ENCODE measurements around the gene VPS13C.

VPS13C gene, protein sequence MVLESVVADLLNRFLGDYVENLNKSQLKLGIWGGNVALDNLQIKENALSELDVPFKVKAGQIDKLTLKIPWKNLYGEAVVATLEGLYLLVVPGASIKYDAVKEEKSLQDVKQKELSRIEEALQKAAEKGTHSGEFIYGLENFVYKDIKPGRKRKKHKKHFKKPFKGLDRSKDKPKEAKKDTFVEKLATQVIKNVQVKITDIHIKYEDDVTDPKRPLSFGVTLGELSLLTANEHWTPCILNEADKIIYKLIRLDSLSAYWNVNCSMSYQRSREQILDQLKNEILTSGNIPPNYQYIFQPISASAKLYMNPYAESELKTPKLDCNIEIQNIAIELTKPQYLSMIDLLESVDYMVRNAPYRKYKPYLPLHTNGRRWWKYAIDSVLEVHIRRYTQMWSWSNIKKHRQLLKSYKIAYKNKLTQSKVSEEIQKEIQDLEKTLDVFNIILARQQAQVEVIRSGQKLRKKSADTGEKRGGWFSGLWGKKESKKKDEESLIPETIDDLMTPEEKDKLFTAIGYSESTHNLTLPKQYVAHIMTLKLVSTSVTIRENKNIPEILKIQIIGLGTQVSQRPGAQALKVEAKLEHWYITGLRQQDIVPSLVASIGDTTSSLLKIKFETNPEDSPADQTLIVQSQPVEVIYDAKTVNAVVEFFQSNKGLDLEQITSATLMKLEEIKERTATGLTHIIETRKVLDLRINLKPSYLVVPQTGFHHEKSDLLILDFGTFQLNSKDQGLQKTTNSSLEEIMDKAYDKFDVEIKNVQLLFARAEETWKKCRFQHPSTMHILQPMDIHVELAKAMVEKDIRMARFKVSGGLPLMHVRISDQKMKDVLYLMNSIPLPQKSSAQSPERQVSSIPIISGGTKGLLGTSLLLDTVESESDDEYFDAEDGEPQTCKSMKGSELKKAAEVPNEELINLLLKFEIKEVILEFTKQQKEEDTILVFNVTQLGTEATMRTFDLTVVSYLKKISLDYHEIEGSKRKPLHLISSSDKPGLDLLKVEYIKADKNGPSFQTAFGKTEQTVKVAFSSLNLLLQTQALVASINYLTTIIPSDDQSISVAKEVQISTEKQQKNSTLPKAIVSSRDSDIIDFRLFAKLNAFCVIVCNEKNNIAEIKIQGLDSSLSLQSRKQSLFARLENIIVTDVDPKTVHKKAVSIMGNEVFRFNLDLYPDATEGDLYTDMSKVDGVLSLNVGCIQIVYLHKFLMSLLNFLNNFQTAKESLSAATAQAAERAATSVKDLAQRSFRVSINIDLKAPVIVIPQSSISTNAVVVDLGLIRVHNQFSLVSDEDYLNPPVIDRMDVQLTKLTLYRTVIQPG (N-terminal part only)

DNA sequence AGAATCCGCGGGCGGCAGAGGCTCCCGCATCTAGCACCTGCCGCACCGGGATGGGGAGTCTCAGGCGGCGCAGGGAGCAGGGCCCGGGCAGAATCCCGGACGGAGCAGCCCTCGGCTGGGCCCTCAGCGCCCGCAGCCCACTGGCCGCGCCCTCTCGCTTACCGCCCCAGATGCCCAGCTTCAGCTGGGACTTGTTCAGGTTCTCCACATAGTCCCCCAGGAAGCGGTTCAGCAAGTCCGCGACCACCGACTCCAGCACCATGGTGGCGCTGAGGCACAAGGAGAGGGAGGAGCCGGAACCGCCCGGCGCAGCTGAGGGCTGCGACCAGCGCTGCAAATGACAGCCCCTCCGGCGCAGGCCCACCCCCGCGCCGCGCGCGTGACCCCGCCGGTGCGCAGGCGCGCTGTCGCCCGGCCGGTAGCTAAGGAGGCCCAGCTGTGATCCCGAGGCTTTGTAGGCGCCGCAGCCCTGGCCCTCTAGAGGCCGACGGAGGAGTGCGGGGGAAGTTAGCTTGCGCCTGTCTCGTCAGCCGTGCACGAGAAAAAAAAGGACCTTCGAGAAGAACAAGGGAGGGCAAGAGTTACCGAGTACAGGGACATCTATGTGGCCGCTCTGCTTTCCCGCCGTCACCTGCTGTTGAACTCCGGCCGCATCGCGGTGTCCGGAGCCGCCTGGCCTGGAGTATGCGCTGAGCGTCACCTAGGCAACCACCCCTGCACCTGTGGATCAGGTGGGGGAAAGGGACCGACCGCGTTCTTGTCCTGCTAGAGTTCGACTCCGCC, at the start of gene VPS13C:
VPS13C (minus strand) TSS at position 335 of the 783 bp plus-strand sequence; CDS start at position 262, 73 bp downstream.
- peak; percentile 70 to 84 for DNase-seq (ENCODE audit: low read depth in 2 of 2, low spot score in 1 of 2)

DNA sequence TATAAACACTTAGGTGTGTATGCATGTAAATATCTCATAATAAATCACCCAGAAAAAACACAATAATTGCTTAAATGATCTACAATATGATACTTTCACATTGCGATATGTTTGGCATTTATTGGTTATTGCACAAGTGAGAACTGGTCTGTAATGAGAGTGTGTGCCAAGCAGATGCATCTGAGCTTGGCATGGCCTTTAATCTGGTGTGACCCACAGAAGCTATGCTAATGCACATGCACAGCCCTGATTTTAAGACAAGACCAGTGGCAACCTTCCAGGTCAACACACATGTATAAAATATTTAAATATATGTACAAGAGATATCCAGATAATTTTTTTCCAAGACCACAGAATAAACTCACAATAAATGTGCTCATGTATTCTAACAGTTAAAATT, 49.2 kb upstream of the VPS13C start:
- DNase-seq (ENCODE audit: low read depth in 2 of 2, low spot score in 1 of 2), result no peak

DNA sequence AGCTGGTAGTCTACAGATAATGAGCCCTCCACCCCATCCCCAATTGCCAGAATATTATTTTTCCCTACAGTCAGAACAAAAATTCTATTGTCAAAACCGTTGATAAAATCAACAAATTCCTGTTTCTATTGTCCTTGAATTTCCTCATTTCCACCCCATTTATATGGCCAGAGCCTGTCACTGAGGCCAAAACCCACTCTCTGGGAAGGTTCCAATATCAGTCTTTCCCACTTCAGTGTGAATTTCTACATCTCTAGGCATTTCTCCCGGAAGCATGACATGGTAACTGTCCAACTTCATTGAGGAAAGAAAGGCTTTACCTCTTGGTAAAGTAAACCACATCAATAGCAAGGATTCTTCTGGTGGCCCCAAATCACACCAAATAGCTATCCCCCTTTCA, 48.2 kb upstream of the VPS13C start:
- no peak for DNase-seq (ENCODE audit: low read depth in 2 of 2, low spot score in 1 of 2)

DNA sequence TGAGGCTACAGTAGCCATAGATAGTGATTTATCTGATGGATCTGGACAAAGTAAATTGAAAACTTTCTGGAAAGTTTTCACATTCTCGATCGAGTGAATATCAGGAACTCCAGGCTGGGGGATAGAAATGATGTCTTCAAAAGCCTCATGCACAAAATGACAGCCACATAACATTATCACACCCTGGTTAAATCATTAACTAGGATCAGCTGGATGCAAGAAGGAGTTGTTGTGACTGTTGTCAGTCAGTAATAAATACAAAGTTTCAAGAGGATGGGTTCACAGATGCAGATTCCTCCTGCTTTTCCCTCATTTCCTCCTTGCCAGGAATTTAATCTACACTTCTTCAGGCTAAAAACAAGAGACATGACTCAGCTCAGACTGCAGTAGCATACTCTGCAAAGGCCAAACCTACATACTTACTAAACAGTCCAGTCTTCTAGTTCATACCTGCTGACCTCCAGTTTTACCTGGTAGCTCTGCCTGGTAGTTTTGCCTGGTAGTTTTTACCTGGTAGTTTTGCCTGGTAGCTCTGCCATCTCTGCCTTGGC, 47.4 kb upstream of the VPS13C start:
- DNase-seq (ENCODE audit: low read depth in 2 of 2, low spot score in 1 of 2), result no peak

DNA sequence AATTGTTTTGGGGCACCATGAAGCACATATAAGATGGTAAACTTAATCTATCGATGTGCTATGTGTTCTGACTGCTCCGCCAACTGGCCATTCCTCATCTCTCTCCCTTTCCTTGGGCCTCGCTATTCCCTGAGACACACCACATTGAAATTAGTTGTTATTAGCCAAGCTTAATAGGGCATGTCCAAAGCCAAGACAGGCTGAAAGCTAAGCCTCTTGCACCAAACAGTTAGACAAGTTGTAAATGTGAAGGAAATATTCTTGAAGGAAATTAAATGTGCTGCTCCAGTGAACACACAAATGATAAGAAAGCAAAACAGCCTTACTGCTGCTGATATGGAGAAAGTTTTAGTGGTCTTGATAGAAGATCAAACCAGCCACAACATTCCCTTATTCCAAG, 45.8 kb upstream of the VPS13C start:
- no peak for DNase-seq (ENCODE audit: low read depth in 2 of 2, low spot score in 1 of 2)

DNA sequence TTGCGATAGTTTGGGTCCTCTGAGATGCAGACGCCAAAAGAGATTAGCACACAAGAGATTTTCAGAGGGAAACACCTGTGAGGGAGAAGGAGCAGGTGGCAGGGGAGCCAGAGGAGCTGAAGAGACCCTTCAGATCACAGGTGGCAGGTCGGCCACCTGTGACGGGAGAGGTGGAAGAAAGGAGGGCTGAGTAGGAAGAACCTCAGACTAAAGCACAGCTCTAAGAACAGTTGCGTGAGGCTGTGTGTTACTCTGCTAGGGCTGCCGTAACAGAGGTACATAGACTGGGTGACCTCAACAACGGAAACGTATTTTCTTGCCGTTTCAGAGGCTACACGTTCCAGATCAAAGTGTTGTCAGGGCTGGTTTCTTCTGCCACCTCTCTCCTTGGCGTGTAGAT, 45.0 kb upstream of the VPS13C start:
- no peak for DNase-seq (ENCODE audit: low read depth in 2 of 2, low spot score in 1 of 2)

DNA sequence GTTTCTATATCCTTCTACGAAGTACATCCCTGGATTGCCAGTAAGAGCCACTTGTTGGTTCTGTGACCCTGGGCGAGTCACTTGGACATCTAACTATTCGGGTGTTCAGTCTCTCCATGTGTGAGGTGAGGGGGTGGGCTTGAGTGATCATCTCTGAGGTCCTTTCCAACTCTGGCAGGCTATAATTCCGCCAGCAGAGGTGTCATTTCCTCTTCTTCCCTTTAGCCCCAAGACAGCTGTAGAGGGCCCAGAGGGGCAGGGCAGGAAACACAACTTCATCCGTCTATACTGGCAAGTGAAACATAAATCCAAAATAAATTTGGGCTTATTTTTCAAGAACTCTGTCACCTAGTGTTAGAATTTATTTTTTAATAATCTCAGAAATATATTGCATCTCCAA, 44.6 kb upstream of the VPS13C start:
- DNase-seq (ENCODE audit: low read depth in 2 of 2, low spot score in 1 of 2), result no peak

DNA sequence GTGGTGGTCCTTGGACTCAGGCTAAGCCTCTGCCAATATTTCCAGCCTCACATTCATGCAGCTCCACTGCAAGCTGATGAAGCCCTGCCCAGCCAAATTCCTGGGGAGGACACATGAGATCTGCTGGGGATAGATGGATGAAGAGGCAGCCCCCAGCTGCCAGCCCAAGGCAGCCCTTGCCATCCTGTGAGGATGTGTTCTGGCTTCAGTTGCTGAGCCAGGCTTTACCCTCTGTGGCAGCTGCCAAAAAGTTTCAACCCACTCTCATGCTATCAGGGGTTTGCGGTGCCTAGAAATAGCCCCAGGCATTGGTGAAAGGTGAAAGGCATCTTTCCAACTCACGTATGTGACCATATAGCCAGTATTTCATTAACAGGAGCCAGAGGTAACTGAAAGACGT, 44.2 kb upstream of the VPS13C start:
- DNase-seq (ENCODE audit: low read depth in 2 of 2, low spot score in 1 of 2), result no peak

DNA sequence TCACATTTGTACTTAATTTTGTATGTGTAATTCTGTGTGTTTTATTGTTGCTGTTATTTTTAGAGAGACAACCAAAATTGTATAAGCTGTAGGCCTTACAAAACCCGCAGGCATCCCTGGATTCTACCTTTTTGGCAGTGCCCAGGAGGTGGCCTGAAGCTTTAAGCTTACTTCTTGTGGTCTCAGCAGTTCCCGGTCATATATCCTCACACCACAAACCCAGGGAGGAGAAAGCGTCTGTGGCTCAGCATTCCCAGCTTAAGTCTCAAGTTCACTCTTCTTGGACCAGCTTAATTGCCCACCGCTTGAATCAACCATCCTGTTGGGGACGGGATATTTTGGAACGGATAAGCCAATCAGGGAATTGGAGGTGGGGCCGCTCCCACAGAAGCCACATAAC, 43.2 kb upstream of the VPS13C start:
- no peak for DNase-seq (ENCODE audit: low read depth in 2 of 2, low spot score in 1 of 2)

DNA sequence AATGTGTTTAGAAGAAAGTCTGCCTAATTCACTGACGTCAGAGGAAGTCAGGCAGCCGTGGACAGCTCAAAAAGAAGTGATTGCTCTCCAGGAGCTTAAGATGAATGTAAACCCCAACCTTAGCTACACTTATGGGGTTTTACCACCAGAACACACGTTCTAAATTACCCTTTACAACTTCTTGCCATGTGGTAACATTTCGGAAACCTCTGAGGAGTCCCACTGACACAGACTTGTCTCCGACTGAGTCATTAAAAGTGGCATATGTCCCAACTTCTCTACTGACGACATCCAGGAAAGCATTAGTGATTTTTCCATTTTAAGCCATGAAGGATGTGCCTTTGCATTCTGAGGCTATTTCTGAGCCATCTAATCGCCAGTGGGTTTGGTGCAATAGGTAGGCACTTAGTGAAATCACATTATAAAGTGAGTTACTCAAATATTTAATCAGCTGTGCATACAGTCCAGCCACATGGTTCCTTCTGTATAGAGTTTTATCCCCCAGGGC, 38.9 kb upstream of the VPS13C start:
- DNase-seq (ENCODE audit: low read depth in 2 of 2, low spot score in 1 of 2), result no peak

DNA sequence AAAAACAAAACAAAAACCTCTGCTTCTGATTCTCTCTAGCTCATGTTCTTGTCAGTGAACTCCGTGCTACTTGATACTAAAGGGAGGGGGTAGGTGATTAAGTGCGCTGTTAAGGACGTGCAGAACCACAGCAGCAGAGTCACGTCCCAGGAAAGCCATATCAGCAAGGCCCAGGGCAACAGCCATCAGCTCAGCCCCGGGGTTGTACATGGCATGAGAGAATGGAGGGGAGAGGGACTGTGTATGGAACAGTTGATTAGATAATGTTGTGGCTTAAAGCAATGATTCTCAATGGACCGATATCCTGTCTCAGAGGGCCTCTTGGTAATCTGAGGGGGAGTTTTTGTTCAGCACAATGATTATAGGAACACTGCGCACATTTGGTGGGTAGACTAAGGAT, 34.1 kb upstream of the VPS13C start:
- DNase-seq (ENCODE audit: low read depth in 2 of 2, low spot score in 1 of 2), result no peak

DNA sequence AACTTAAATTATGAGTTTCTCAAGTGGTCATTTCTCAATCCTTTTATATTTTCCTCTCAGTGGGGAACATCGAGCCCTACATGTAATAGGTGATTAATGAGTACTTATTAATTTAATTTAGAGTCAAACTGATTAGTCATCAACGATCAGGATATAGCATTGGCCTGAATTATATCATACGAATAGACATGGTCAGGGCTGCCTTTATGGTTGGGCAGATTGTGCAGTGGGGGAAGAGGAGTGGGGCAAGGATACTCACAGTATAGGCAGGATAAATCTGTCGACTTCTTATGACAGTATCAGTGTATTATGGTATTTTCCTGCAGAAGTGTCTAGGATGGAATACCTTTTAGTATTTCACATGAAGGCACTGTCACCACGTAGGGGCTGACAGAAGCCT, 33.6 kb upstream of the VPS13C start:
- DNase-seq (ENCODE audit: low read depth in 2 of 2, low spot score in 1 of 2), result no peak

DNA sequence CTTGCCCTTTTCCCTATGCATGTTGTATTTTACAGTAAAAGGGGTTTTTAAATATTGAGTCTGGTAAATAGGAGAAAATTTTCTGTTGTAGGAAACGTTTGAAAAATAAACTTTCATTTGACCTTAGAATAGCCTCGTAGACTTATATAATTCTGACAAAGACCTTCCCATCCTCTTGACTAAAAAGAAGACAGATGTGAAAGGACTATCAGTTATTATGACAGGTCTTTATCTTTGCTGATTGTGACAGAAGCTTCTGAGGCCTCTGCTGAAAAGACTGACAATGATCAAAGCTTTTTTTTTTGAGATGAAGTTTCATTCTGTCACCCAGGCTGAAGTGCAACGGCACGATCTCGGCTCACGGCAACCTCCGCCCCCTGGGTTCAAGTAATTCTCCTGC, 30.7 kb upstream of the VPS13C start:
- no peak for DNase-seq (ENCODE audit: low read depth in 2 of 2, low spot score in 1 of 2)

DNA sequence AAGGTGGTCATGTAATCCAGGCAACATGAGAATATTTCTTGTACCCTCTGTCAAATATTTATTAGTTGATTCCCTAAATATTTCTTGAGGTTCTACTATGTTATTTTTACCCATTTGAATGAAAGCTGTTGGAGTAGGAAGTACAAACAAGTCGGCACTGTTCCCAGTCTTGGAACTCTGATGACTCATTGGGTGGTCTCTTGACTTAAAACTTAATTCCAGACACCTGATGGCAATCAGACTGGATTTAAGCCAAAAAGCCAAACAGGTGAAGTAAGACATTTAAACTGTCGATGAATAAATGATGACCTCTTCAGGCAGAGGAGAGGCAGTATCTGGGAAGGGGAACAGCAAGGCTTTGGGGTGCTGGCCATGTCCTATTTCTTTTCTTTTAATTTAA, 29.4 kb upstream of the VPS13C start:
- no peak for DNase-seq (ENCODE audit: low read depth in 2 of 2, low spot score in 1 of 2)

DNA sequence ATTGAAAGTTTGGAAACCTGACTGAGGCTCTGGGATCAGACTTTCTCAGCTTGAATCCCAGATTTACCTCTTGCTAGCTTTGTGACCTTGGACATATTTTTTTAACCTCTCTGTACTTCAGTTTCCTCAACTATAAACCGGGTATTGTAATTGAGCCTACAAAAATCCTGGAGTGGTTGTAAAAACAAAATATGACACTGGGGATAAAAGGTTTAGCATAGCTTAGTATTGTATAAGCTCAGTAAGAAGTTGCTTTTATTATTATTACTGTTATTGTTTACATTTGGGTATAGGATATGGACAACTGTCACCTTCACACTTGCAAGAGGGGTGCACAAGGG, 28.1 kb upstream of the VPS13C start:
- DNase-seq (ENCODE audit: low read depth in 2 of 2, low spot score in 1 of 2), result no peak

DNA sequence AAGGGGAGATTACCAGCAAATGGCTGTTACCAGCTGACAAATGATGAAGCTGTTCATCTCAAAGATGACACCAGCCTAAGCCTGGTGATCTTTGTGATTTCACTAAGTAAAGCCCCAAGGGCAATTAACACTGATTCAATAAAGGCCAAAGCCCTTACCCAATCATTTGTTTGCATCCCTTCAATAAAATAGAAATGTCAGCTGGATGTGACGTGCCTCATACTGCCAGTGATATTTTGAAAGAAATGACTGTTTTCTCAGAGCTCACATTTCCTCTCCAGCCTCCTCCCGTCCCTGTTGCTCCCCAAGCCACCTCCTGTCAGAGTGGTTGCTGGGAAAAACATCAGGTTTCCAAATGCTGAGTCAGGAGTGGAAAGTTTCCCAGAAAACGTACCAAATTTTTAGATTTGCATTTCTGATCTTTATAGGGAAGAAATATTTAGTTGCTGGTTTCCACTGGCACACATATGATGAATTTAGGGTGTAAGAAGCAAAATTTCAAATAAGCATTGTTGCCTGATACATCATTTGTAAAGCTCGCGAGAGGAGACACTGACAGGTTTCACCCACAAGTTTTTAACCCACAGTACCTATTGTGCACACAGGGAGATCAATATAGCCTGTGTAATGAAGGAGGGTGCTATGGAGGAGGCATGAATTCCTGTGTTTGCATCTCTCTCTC, 27.6 kb upstream of the VPS13C start:
- no peak for DNase-seq (ENCODE audit: low read depth in 2 of 2, low spot score in 1 of 2)

DNA sequence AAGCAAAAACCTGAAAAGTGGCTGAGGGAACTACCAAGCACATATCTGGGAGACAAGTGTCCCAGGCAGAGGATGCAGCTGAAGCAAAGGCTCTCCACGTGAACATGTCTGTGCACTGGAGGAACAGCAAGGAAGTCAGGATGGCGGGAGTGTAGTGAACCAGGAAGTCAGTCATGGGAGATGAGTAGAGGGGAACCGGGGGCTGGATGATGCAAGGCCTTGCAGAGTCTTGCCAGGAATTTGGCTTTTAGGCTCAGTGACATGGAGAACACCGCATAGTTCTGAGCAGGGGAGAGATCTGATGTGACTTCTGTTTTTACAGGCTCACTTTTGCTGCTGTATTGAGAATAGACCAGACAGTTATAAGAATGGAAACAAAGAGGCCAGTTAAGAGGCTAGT, 25.5 kb upstream of the VPS13C start:
- no peak for DNase-seq (ENCODE audit: low read depth in 2 of 2, low spot score in 1 of 2)

DNA sequence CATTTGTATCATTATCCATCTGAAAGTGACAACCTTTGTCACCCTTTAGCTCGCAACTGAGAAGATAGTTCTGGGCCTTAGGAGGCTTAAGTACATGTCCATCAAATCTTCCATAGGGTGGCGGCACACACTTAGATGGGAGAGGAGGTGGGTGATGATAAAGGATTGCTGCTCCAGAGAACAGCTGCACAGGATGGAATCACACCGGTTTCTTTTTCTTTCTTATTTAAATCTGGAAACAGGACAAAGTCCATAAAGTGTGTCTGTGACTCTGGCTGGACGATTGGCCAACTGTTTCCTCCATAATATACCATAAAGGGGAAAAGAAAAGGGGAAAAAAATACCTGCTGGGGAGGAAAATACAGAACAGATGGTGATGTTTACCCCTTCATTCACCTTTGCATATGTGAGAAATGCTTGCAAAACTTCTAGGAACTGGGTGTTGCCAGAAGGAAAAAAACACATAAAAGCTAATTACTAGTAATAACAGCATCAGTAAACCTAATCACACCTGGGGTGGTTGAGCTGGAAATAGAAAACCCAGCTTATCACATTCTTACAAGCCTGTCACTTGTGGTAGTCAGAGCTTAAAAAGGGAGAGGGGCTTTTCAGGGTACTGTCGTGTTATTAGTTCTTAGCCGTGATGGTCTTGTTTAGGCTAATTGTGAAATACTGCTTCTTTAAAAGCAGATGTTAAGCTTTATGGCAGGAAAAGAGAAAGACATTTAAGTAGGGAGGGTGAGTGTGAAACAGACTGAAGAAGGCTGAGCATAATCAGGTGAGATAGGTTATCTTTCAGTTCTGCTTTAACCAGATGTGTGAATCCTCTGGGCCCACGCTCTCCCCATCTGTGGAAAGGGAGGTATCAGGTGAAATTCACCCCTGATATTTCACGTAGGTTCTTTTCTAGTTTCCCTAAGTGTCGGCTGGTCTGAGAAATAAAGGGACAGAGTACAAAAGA, 23.2 kb upstream of the VPS13C start:
- DNase-seq (ENCODE audit: low read depth in 2 of 2, low spot score in 1 of 2), result no peak

DNA sequence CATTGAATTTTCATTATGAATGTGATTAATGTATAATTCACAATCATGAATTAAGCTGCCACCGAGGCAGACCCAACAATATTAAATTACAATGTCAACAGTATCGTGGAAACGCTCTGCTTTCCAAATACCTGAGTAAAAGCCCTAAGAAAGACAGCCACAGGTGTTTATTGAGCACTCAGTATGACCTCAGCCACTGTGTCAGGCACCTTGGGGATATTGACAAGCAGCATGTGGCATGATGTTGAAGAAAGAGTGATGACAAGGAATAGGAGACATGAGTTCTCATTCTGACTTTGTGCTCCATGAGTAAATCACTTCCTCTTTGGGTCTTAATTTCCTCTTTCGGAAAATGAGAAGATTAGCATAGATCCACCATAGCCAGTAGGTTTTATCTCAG, 19.3 kb upstream of the VPS13C start:
- no peak for DNase-seq (ENCODE audit: low read depth in 2 of 2, low spot score in 1 of 2)

All from stimulated activated CD8-positive, alpha-beta memory T cell treated with anti-CD3 and anti-CD28 coated beads, Interleukin-4, amount 100 ng/mL, for 4 hours (primary cell).